Keratinocyte (primary cell): Measurements from ENCODE around the gene GOLGA6L7. TPM values are rescaled to one million over a fixed set of nuclear protein-coding genes. Genes with fewer than 3 reads are reported as not detected.
"Not testable (repeated sequence)": the region's sequence is repeated elsewhere in the genome, so short reads cannot be mapped to it uniquely, and the experiment has no call there.

Experiments
- DNase-seq: peaks from one replicate; pipeline ENCODE4 v3.0.0-alpha.2; 2011; ENCODE audit warnings: low read depth, missing footprints, low spot score
- FAIRE-seq: peaks from 2 replicates; lab custom pipeline; 2011; peaks lifted over from hg19 to GRCh38; lab: Jason Lieb, UNC
- H2AFZ ChIP-seq: 2 replicates; pipeline ENCODE4 v1.6.0; 2012; ENCODE audit warnings: low read length, control low read depth, inconsistent platforms; ENCODE audit not compliant: control insufficient read depth
- H3K27ac ChIP-seq: 2 replicates; pipeline ENCODE4 v1.5.1; 2011; ENCODE audit warnings: low read length; ENCODE audit not compliant: control insufficient read depth, insufficient read depth
- H3K27me3 ChIP-seq: 3 replicates; pipeline ENCODE4 v1.6.0; 2011; ENCODE audit warnings: low read length; ENCODE audit not compliant: control insufficient read depth, insufficient read depth; ENCODE audit errors: extremely low read depth
- H3K36me3 ChIP-seq, 2 experiments: 2 replicates in 1 of 2; 3 replicates in 1 of 2; pipeline ENCODE4 v1.5.1; 2011; ENCODE audit warnings: low read length in 2 of 2, mild to moderate bottlenecking in 1 of 2; ENCODE audit not compliant: control insufficient read depth in 2 of 2, insufficient read depth in 2 of 2; ENCODE audit errors: extremely low read depth in 1 of 2
- H3K4me1 ChIP-seq: 3 replicates; pipeline ENCODE4 v1.5.1; 2011; ENCODE audit warnings: low read length; ENCODE audit not compliant: control insufficient read depth, insufficient read depth; ENCODE audit errors: extremely low read depth
- H3K4me2 ChIP-seq: 3 replicates; pipeline ENCODE4 v1.6.0; 2011; ENCODE audit warnings: low read depth, low read length; ENCODE audit not compliant: control insufficient read depth, insufficient read depth; ENCODE audit errors: extremely low read depth
- H3K4me3 ChIP-seq, 3 experiments: fragments of 200-600 bp in 1 of 3; sonication (generic) in 1 of 3; 2 replicates in 2 of 3; 3 replicates in 1 of 3; pipeline ENCODE4 v1.5.1; 2011 to 2016; ENCODE audit warnings: low read length in 3 of 3, mild to moderate bottlenecking in 3 of 3, control low read depth in 2 of 3, inconsistent platforms in 1 of 3, low read depth in 1 of 3, mixed read lengths in 1 of 3, mixed run types in 1 of 3, moderate library complexity in 1 of 3; ENCODE audit not compliant: control insufficient read depth in 2 of 3, insufficient read depth in 2 of 3; ENCODE audit errors: extremely low read depth in 1 of 3
- H3K79me2 ChIP-seq: 2 replicates; pipeline ENCODE4 v1.6.0; 2012; ENCODE audit warnings: low read length; ENCODE audit not compliant: control insufficient read depth, insufficient read depth
- H3K9ac ChIP-seq: 3 replicates; pipeline ENCODE4 v1.6.0; 2011; ENCODE audit warnings: low read length; ENCODE audit not compliant: control insufficient read depth, insufficient read depth; ENCODE audit errors: extremely low read depth
- H3K9me1 ChIP-seq: 3 replicates; pipeline ENCODE4 v1.6.0; 2011; ENCODE audit warnings: low read length; ENCODE audit not compliant: control insufficient read depth, insufficient read depth; ENCODE audit errors: extremely low read depth
- H3K9me3 ChIP-seq: 2 replicates; pipeline ENCODE4 v1.5.1; 2012; ENCODE audit warnings: low read depth, low read length; ENCODE audit not compliant: control insufficient read depth
- H4K20me1 ChIP-seq: 3 replicates; pipeline ENCODE4 v1.6.0; 2011; ENCODE audit warnings: low read length; ENCODE audit not compliant: control insufficient read depth, insufficient read depth; ENCODE audit errors: extremely low read depth
- dilution Hi-C: fragments of 300-500 bp; cut with MboI; formaldehyde crosslinking; loops from one replicate; pipeline ENCODE4 v1.7.0; 2020; ENCODE audit warnings: low sequenced_read_pairs; ENCODE audit not compliant: extremely low pct_ligation_motif_present
- polyA plus RNA-seq, 5 experiments: library from polyadenylated mRNA; depleted of rRNA in 3 of 5; stranded (reverse) in 3 of 5; stranded (forward) in 1 of 5; unstranded in 1 of 5; fragments of >200 nt; gene quantifications; 1 replicate in 1 of 5; 2 replicates in 3 of 5; 3 replicates in 1 of 5; pipeline versions ENCODE4 v1.2.1 to v1.2.3, GENCODE V29; 2011 to 2012; ENCODE audit warnings: missing spikeins in 2 of 5, low read depth in 1 of 5, low replicate concordance in 1 of 5

The GOLGA6L7 gene
- polyA plus RNA-seq, 1 donor (not counting 4 experiments of a cell fraction or from before 2014, with no cell fraction given): not detected

DNA sequence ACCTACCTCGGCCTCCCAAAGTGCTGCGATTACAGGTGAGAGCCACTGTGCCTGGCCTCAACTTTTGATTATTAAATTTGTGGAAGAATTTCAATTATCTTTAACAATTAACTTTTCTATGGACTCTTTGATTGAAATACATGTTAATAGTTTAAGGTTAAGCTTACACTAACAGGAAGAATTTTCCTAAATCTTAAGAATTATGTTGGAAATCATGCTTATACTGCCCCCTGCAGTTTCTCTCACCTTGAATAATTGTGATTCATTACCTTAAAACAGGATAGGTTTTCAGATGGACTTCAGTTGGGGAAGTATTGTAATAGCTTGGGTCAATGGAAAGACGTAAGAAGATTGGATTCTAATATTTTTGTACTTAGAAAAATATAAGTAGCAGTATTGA, 54.2 kb downstream of the GOLGA6L7 start:
- H3K27ac ChIP-seq, H3K9me1 ChIP-seq, FAIRE-seq, H3K4me2 ChIP-seq, DNase-seq, H3K36me3 ChIP-seq, dilution Hi-C loops, H2AFZ ChIP-seq, H3K4me1 ChIP-seq, H3K9ac ChIP-seq, H4K20me1 ChIP-seq, H3K9me3 ChIP-seq, H3K79me2 ChIP-seq, H3K27me3 ChIP-seq, H3K4me3 ChIP-seq: not testable (repeated sequence)

Other genes with a start within 250 kb of the GOLGA6L7 start
- 0.05 TPM in 1 of 3 replicates, not detected in the others for gene GOLGA8M, start 136.2 kb downstream of the GOLGA6L7 start, polyA plus RNA-seq
- gene APBA2, start 37.3 kb upstream of the GOLGA6L7 start, polyA plus RNA-seq: 4.9 to 9.3 TPM (median 5.5 TPM) in 3 replicates